PC-9 (cell line): ENCODE results near the gene SLC25A42. TPM values are rescaled to one million over a fixed set of nuclear protein-coding genes. Genes with fewer than 3 reads are reported as not detected.
"Not testable (repeated sequence)": the region's sequence is repeated elsewhere in the genome, so short reads cannot be mapped to it uniquely, and the experiment has no call there.

Source experiments
- Bru-seq: library from RNA; stranded (reverse); fragments of 400-500 nt; gene quantifications from one replicate; lab custom pipeline; 2021; lab: Mats Ljungman, UMichigan
- BruChase-seq, 2 experiments: library from RNA; stranded (reverse); fragments of 400-500 nt; gene quantifications; one replicate each; lab custom pipeline; 2021; lab: Mats Ljungman, UMichigan
- BruUV-seq: library from RNA; stranded (reverse); fragments of 400-500 nt; replicated peaks from 2 replicates; lab custom pipeline; 2021; lab: Mats Ljungman, UMichigan
- CTCF ChIA-PET: fragments of 300-600 bp; sonication (Branson Sonifier 250); formaldehyde crosslinking; loops from one replicate; lab custom pipeline; 2022; ENCODE audit warnings: antibody characterized with exemption; lab: Charles Lee
- POLR2A ChIA-PET: fragments of 300-600 bp; sonication (Branson Sonifier 250); formaldehyde crosslinking; loops from one replicate; lab custom pipeline; 2022; ENCODE audit warnings: antibody characterized with exemption; ENCODE audit not compliant: unreplicated experiment; lab: Charles Lee
- DNase-seq, 2 experiments: peaks; one replicate each; pipeline versions ENCODE4 v3.0.0 to v3.0.0-alpha.2; 2015 to 2022; ENCODE audit warnings: mixed read lengths in 1 of 2
- H2AFZ ChIP-seq: fragments of 200-600 bp; sonication (generic); 2 replicates; pipeline ENCODE4 v1.8.1; 2017; ENCODE audit warnings: antibody characterized with exemption
- H3F3A ChIP-seq: fragments of 200-600 bp; sonication (generic); 2 replicates; pipeline ENCODE4 v1.8.1; 2017; ENCODE audit warnings: antibody characterized with exemption, mild to moderate bottlenecking, low read depth; ENCODE audit not compliant: insufficient read depth
- H3K27ac ChIP-seq: fragments of 200-600 bp; sonication (generic); 2 replicates; pipeline ENCODE4 v1.6.1; 2016; ENCODE audit warnings: mixed run types
- H3K27me3 ChIP-seq: fragments of 200-600 bp; sonication (generic); 2 replicates; pipeline ENCODE4 v1.6.1; 2016; ENCODE audit warnings: low read depth, mixed run types; ENCODE audit not compliant: insufficient read depth
- H3K36me3 ChIP-seq: fragments of 200-600 bp; sonication (generic); 2 replicates; pipeline ENCODE4 v1.6.1; 2016; ENCODE audit warnings: low read depth, mixed run types
- H3K4me1 ChIP-seq: fragments of 200-600 bp; sonication (generic); replicated peaks from 2 replicates; pipeline ENCODE4 v1.6.1; 2016; ENCODE audit warnings: mixed run types; ENCODE audit not compliant: insufficient read depth
- H3K4me2 ChIP-seq: fragments of 200-600 bp; sonication (generic); 2 replicates; pipeline ENCODE4 v1.6.1; 2017; ENCODE audit warnings: mixed run types
- H3K4me3 ChIP-seq: fragments of 200-600 bp; sonication (generic); 2 replicates; pipeline ENCODE4 v1.6.1; 2016; ENCODE audit warnings: mixed run types
- H3K79me2 ChIP-seq: fragments of 200-600 bp; sonication (generic); 2 replicates; pipeline ENCODE4 v1.6.1; 2017; ENCODE audit warnings: low read depth, mixed run types
- H3K9me2 ChIP-seq: fragments of 200-600 bp; sonication (generic); 2 replicates; pipeline ENCODE4 v1.8.1; 2017; ENCODE audit warnings: mild to moderate bottlenecking; ENCODE audit not compliant: insufficient read depth
- H3K9me3 ChIP-seq: fragments of 200-600 bp; sonication (generic); 2 replicates; pipeline ENCODE4 v1.8.1; 2016; ENCODE audit warnings: low read depth; ENCODE audit not compliant: insufficient read depth
- H4K20me1 ChIP-seq: fragments of 200-600 bp; sonication (generic); 2 replicates; pipeline ENCODE4 v1.8.1; 2017; ENCODE audit not compliant: insufficient read depth
- CTCF ChIP-seq: fragments of 200-600 bp; sonication (generic); conservative IDR thresholded peaks from 2 replicates; pipeline ENCODE4 v1.6.1; 2017; ENCODE audit warnings: mixed run types, antibody characterized with exemption, mild to moderate bottlenecking, moderate library complexity
- EZH2 ChIP-seq: fragments of 200-600 bp; sonication (generic); IDR thresholded peaks from 2 replicates; pipeline ENCODE4 v1.8.0; 2017; ENCODE audit warnings: antibody characterized with exemption, low read depth
- intact Hi-C: fragments of 100-400 bp; cut with micrococcal nuclease; formaldehyde crosslinking; loops from one replicate; pipeline ENCODE4 v1.10.0; 2022; ENCODE audit not compliant: unreplicated experiment
- long read RNA-seq: library from polyadenylated mRNA; stranded (forward); transcript quantifications from one replicate; pipeline ENCODE4 v2.0.0, GENCODE V29; 2022
- total RNA-seq: library from RNA; stranded (reverse); gene quantifications from 2 replicates; pipeline ENCODE4 v1.2.3, GENCODE V29; 2021

SLC25A42 gene
- total RNA-seq (5.8 and 6.9 TPM in 2 replicates), Bru-seq, nascent RNA (percentile 39 among the genes with signal in this experiment), BruChase-seq, experiment 1, labeled RNA remaining after a 2-hour chase (percentile 37 among the genes with signal in this experiment), BruChase-seq, experiment 2, labeled RNA remaining after a 6-hour chase (percentile 42 among the genes with signal in this experiment)
- long read RNA-seq, partial matches to known transcripts, result 2 of 15 reads
- long read RNA-seq, other reads (novel, unspliced or antisense), result 9 of 15 reads

- ChIA-PET POLR2A (no interaction called here), CTCF (no interaction called here)
- no peaks in the 10 kb centered on the region for H3K9me3 ChIP-seq
- H3K4me2 ChIP-seq, result peak within 1 kb of the TSS; percentile 82
- H4K20me1 ChIP-seq, result no peaks in the 10 kb centered on the region
- peaks cover 34% of the 10 kb centered on the region for H3K4me1 ChIP-seq
- no peaks in the 10 kb centered on the region for H3K79me2 ChIP-seq
- no peaks in the 10 kb centered on the region for H3K9me2 ChIP-seq
- TF ChIP-seq CTCF (no peak), EZH2 (no peak)
- peaks cover 29% of the 10 kb centered on the region for H3F3A ChIP-seq
- peak within 1 kb of the TSS; percentile 75 for H2AFZ ChIP-seq
- no peak within 1 kb of the TSS for H3K27ac ChIP-seq
- H3K4me3 ChIP-seq, result peak within 1 kb of the TSS; percentile 56
- DNase-seq, result peak; percentile 99 to 100
- BruUV-seq, result no TSS peak
- no peaks in the 10 kb centered on the region for H3K27me3 ChIP-seq
- H3K36me3 ChIP-seq, result no peaks in the 10 kb centered on the region
- intact Hi-C loops, result loop anchor here (2.0 kb wide), 1 partner anchor 75 kb away; the partner anchor contains the start of gene TMEM161A
These were observed at the start of gene SLC25A42 for GRCh38 chr19:19063183-19064097. Gene SLC25A42, plus strand, starts transcription at chr19:19063994. Its CDS starts 32,131 bp downstream, at chr19:19096125.

- Histone ChIP-seq H3K9me3 (no peaks in the 10 kb centered on the region), H3K4me2 (no peak overlapping the region), H3K4me1 (no peaks in the 10 kb centered on the region), H3K79me2 (peaks cover 32% of the 10 kb centered on the region), H3K27me3 (no peaks in the 10 kb centered on the region), H3F3A (peaks cover 13% of the 10 kb centered on the region; the same call in 1 of the 2 replicates), H3K9me2 (no peaks in the 10 kb centered on the region), H2AFZ (no peak overlapping the region), H3K27ac (no peak overlapping the region), H3K4me3 (no peak overlapping the region), H4K20me1 (peaks cover 48% of the 10 kb centered on the region), H3K36me3 (peaks cover 39% of the 10 kb centered on the region)
- no peak for DNase-seq
- ChIA-PET POLR2A (no interaction called here), CTCF (no interaction called here)
- BruUV-seq, result no TSS peak
- no peak for TF ChIP-seq CTCF
- TF ChIP-seq EZH2, result no peak
- intact Hi-C loops, result no loop called here
These were observed 42.7 kb upstream of the SLC25A42 start for GRCh38 chr19:19021115-19021514.

GRCh38 chr19:19022380-19022961, 41.3 kb upstream of the SLC25A42 start:
- ChIA-PET CTCF (no interaction called here), POLR2A (no interaction called here)
- intact Hi-C loops, result no loop called here
- Histone ChIP-seq H2AFZ (no peak overlapping the region), H3K36me3 (peaks cover 29% of the 10 kb centered on the region), H3K9me3 (no peaks in the 10 kb centered on the region), H3K9me2 (no peaks in the 10 kb centered on the region), H3K4me2 (no peak overlapping the region), H3K27me3 (no peaks in the 10 kb centered on the region), H3K27ac (no peak overlapping the region), H3K4me1 (no peaks in the 10 kb centered on the region), H3K79me2 (peaks cover 32% of the 10 kb centered on the region), H3F3A (peaks cover 14% of the 10 kb centered on the region; the same call in 1 of the 2 replicates), H3K4me3 (no peak overlapping the region), H4K20me1 (peaks cover 47% of the 10 kb centered on the region)
- BruUV-seq, result no TSS peak
- DNase-seq, result no peak
- no peak for TF ChIP-seq EZH2
- no peak for TF ChIP-seq CTCF

GRCh38 chr19:19023376-19023775, 40.4 kb upstream of the SLC25A42 start:
- peaks cover 32% of the 10 kb centered on the region for H3K79me2 ChIP-seq
- CTCF ChIA-PET, H3K27ac ChIP-seq, H3K4me2 ChIP-seq, H3K4me3 ChIP-seq, H3K9me2 ChIP-seq, intact Hi-C loops, H3K27me3 ChIP-seq, DNase-seq, H2AFZ ChIP-seq, H3K4me1 ChIP-seq, BruUV-seq, H3K9me3 ChIP-seq, POLR2A ChIA-PET: not testable (repeated sequence)
- peaks cover 29% of the 10 kb centered on the region for H3K36me3 ChIP-seq
- peaks cover 14% of the 10 kb centered on the region; the same call in 1 of the 2 replicates for H3F3A ChIP-seq
- peaks cover 50% of the 10 kb centered on the region for H4K20me1 ChIP-seq
